Measurements from ENCODE around the gene USP40.

The USP40 gene

DNA sequence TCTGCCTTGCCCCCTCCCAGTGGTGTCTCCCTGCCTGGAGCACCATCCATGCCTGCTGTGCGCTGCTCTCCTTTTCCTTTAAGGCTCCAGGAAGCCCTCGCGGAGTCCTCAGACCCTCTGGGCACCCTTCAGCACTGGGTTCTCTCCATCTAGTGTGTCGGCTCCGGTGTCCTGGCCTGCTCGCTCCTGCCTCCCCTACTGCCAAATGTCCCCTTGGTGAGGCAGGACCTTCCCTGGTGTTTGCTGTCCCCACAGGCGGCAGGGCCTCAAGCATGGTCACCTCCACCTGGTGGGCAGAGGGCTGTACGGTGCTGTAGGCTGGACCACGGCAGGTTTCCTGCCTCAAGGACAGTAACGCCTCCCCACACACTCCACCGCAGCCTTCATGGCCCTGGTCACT, 122.1 kb downstream of the USP40 start:
- no peak overlapping the region for H2BK5ac ChIP-seq (ENCODE audit: low read length)
- no peak overlapping the region for H3K18ac ChIP-seq (ENCODE audit: low read length)
- no peaks in the 10 kb centered on the region for H3K79me1 ChIP-seq (ENCODE audit: low read length)
- no peak overlapping the region for H3K4ac ChIP-seq (ENCODE audit: low read depth, low read length)
- H4K5ac ChIP-seq (ENCODE audit: low read length), result no peak overlapping the region
- H2BK120ac ChIP-seq (ENCODE audit: low read depth, low read length), result no peak overlapping the region
- WGBS (ENCODE audit: extremely low coverage, insufficient coverage, low lambda C conversion rate), result no CpG with 5 or more reads among the region's 11 CpGs
- H2AK5ac ChIP-seq (ENCODE audit: low read length), result no peak overlapping the region
- H3K23ac ChIP-seq (ENCODE audit: low read length), result no peak overlapping the region
- H3K27me3 ChIP-seq (ENCODE audit: insufficient read depth, low read length, poor library complexity), result no peaks in the 10 kb centered on the region
- H2BK15ac ChIP-seq (replicated peaks; ENCODE audit: low read depth), result no peak overlapping the region
- no peak overlapping the region for H3K9ac ChIP-seq (ENCODE audit: low read length)
- no peak overlapping the region for H3K4me3 ChIP-seq (ENCODE audit: low read length)
- no peak overlapping the region for H3K4me2 ChIP-seq (ENCODE audit: low read length)
- no peak overlapping the region for H3K27ac ChIP-seq (ENCODE audit: low read depth, low read length)
- no peak for DNase-seq
- H4K8ac ChIP-seq (ENCODE audit: low read depth, low read length), result no peak overlapping the region
- peaks cover 2% of the 10 kb centered on the region for H3K36me3 ChIP-seq (ENCODE audit: control insufficient read depth, insufficient read depth, low read length)
- no peaks in the 10 kb centered on the region for H3K79me2 ChIP-seq (ENCODE audit: control insufficient read depth, insufficient read depth, low read length)
- no peak overlapping the region for H3K56ac ChIP-seq (ENCODE audit: low read length)
- peaks cover 2% of the 10 kb centered on the region for H3K4me1 ChIP-seq (ENCODE audit: control insufficient read depth, low read depth, low read length)

DNA sequence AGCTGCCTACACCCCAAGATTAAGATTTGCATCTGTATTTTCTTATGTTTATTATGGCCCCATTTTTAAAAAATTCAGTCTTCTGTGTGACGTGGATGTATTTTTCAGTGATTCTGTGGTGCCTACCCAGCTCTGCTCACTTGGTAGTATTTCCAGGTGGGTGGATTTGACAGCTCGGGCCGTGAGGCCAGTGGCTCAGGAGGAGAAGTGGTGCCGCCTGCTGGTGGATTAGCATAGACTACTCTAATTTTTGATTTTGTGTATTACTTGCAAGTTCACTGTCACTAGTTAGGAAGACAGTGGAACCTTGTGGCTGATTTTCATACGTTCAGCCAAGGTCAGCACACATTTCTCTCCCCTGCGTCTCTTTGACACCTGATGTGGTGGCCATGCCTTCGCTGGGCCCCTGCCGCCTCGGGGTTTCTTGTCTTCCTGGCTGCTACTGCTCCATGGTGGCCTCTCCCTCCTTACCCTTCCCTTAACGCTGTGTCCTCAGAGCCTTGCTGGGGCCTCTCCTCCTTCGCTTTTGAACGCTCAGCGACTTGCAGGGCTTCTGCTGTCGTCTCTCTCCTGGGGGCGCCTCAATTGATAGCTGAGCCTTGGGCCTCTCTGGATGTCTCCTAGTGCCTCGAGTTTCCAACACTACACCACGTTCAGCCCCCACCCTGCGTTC, 122.9 kb downstream of the USP40 start:
- no peak overlapping the region for H4K8ac ChIP-seq (ENCODE audit: low read depth, low read length)
- peak; percentile 79 for DNase-seq
- H3K56ac ChIP-seq (ENCODE audit: low read length), result no peak overlapping the region
- no peak overlapping the region for H3K4me2 ChIP-seq (ENCODE audit: low read length)
- H3K79me2 ChIP-seq (ENCODE audit: control insufficient read depth, insufficient read depth, low read length), result no peaks in the 10 kb centered on the region
- no peak overlapping the region for H4K5ac ChIP-seq (ENCODE audit: low read length)
- H3K4me1 ChIP-seq (ENCODE audit: control insufficient read depth, low read depth, low read length), result no peaks in the 10 kb centered on the region
- no CpG with 5 or more reads among the region's 18 CpGs for WGBS (ENCODE audit: extremely low coverage, insufficient coverage, low lambda C conversion rate)
- no peak overlapping the region for H3K27ac ChIP-seq (ENCODE audit: low read depth, low read length)
- no peak overlapping the region for H3K23ac ChIP-seq (ENCODE audit: low read length)
- no peak overlapping the region for H2BK15ac ChIP-seq (replicated peaks; ENCODE audit: low read depth)
- H3K9ac ChIP-seq (ENCODE audit: low read length), result no peak overlapping the region
- H2BK5ac ChIP-seq (ENCODE audit: low read length), result no peak overlapping the region
- H3K79me1 ChIP-seq (ENCODE audit: low read length), result no peaks in the 10 kb centered on the region
- no peaks in the 10 kb centered on the region for H3K27me3 ChIP-seq (ENCODE audit: insufficient read depth, low read length, poor library complexity)
- no peaks in the 10 kb centered on the region for H3K36me3 ChIP-seq (ENCODE audit: control insufficient read depth, insufficient read depth, low read length)
- H3K18ac ChIP-seq (ENCODE audit: low read length), result no peak overlapping the region
- no peak overlapping the region for H3K4ac ChIP-seq (ENCODE audit: low read depth, low read length)
- H2AK5ac ChIP-seq (ENCODE audit: low read length), result no peak overlapping the region
- no peak overlapping the region for H3K4me3 ChIP-seq (ENCODE audit: low read length)
- no peak overlapping the region for H2BK120ac ChIP-seq (ENCODE audit: low read depth, low read length)

DNA sequence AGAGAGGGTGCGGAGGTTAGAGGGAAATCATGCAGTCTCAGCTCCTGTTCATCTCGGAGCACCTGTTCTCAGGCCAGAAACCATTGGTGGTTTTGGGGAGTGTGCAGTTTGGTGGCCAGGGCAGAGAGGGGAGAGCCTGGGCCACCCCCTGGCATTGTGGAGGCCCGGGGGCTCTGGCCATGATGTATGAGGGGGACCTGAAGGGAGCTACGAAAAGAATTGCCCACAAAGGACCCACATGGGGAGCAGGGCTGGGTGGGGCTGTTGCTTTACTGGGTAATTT, 124.6 kb downstream of the USP40 start:
- Histone ChIP-seq H3K4me3 (ENCODE audit: low read length) (no peak overlapping the region), H3K9ac (ENCODE audit: low read length) (no peak overlapping the region), H4K8ac (ENCODE audit: low read depth, low read length) (no peak overlapping the region), H4K5ac (ENCODE audit: low read length) (no peak overlapping the region), H3K4ac (ENCODE audit: low read depth, low read length) (no peak overlapping the region), H2BK120ac (ENCODE audit: low read depth, low read length) (no peak overlapping the region), H3K36me3 (ENCODE audit: control insufficient read depth, insufficient read depth, low read length) (no peaks in the 10 kb centered on the region), H3K27ac (ENCODE audit: low read depth, low read length) (no peak overlapping the region), H3K27me3 (ENCODE audit: insufficient read depth, low read length, poor library complexity) (no peaks in the 10 kb centered on the region), H2BK15ac (replicated peaks; ENCODE audit: low read depth) (no peak overlapping the region), H2BK5ac (ENCODE audit: low read length) (no peak overlapping the region), H2AK5ac (ENCODE audit: low read length) (no peak overlapping the region), H3K4me2 (ENCODE audit: low read length) (no peak overlapping the region), H3K79me2 (ENCODE audit: control insufficient read depth, insufficient read depth, low read length) (no peaks in the 10 kb centered on the region), H3K56ac (ENCODE audit: low read length) (no peak overlapping the region), H3K23ac (ENCODE audit: low read length) (no peak overlapping the region), H3K18ac (ENCODE audit: low read length) (no peak overlapping the region), H3K79me1 (ENCODE audit: low read length) (no peaks in the 10 kb centered on the region), H3K4me1 (ENCODE audit: control insufficient read depth, low read depth, low read length) (no peaks in the 10 kb centered on the region)
- no CpG with 5 or more reads among the region's 4 CpGs for WGBS (ENCODE audit: extremely low coverage, insufficient coverage, low lambda C conversion rate)
- DNase-seq, result no peak

DNA sequence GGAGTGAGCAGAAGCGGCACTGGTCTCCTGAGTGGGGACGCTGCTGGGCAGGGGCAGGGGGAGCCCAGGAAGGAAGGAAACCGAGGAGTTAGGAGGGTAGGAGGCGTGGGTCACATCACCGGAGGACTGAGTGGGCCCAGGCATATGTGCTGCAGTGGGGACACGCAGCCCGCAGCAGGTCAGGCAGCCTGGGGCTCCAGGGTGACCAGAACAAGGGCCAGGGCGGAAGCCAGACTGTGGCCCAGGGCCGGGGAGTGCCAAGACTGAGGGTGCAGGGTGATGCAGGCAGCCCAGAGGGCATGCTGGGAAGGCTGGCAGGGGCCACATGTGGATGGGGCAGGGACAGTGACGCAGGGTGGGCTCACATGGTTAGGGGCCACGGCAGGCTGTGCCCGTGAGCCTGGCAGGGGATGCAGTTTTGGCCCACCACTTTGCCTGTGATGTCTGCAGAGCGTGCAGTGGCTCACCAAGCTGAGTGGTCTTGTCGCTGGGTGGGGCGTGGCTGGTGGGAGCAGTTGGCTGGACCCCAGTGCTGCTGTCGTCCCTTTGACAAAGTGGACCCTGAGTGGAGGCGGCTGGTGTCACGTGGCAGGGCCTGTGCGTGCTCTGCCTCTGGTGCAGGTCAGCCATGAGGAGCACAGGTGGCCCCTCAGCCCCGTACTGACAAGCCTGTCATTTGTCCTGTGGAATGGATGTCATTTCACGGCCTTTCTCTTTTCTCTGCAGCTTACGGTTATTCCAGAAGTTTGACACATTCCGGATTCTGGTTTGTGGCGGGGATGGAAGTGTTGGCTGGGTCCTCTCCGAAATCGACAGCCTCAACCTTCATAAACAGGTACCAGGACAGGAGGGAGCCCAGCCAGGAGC, 125.2 kb downstream of the USP40 start:
- no peak overlapping the region for H3K56ac ChIP-seq (ENCODE audit: low read length)
- no peak overlapping the region for H4K5ac ChIP-seq (ENCODE audit: low read length)
- no peak overlapping the region for H4K8ac ChIP-seq (ENCODE audit: low read depth, low read length)
- no peak overlapping the region for H2BK120ac ChIP-seq (ENCODE audit: low read depth, low read length)
- no peak overlapping the region for H3K4ac ChIP-seq (ENCODE audit: low read depth, low read length)
- no peak overlapping the region for H3K9ac ChIP-seq (ENCODE audit: low read length)
- no peak overlapping the region for H3K27ac ChIP-seq (ENCODE audit: low read depth, low read length)
- H2BK5ac ChIP-seq (ENCODE audit: low read length), result no peak overlapping the region
- H3K36me3 ChIP-seq (ENCODE audit: control insufficient read depth, insufficient read depth, low read length), result no peaks in the 10 kb centered on the region
- no CpG with 5 or more reads among the region's 26 CpGs for WGBS (ENCODE audit: extremely low coverage, insufficient coverage, low lambda C conversion rate)
- H3K4me2 ChIP-seq (ENCODE audit: low read length), result no peak overlapping the region
- no peak overlapping the region for H2BK15ac ChIP-seq (replicated peaks; ENCODE audit: low read depth)
- DNase-seq, result no peak
- H3K4me1 ChIP-seq (ENCODE audit: control insufficient read depth, low read depth, low read length), result no peaks in the 10 kb centered on the region
- H3K79me1 ChIP-seq (ENCODE audit: low read length), result no peaks in the 10 kb centered on the region
- H3K79me2 ChIP-seq (ENCODE audit: control insufficient read depth, insufficient read depth, low read length), result no peaks in the 10 kb centered on the region
- no peak overlapping the region for H2AK5ac ChIP-seq (ENCODE audit: low read length)
- H3K27me3 ChIP-seq (ENCODE audit: insufficient read depth, low read length, poor library complexity), result no peaks in the 10 kb centered on the region
- no peak overlapping the region for H3K4me3 ChIP-seq (ENCODE audit: low read length)
- H3K23ac ChIP-seq (ENCODE audit: low read length), result no peak overlapping the region
- no peak overlapping the region for H3K18ac ChIP-seq (ENCODE audit: low read length)

DNA sequence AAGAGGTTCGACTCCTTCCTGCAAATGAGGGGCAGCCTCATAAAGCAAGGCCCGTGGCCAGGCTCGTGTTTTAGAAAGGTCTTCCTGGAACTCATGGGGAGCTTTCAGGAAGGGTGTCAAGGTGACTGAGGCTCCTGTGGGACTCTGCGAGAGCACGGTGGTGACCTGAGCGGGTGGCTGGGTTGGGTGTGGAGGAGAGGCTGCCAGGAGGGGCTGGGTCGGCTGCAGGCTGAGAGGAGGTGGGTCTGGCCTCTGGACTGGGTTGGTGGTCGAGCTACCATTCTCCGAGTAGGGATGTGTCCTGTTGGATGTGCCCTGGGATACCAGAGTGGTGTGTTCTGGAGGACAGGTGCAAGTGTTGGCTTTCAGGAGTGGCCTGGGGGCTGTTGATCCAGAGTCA, 125.9 kb downstream of the USP40 start:
- Histone ChIP-seq H3K79me1 (ENCODE audit: low read length) (no peaks in the 10 kb centered on the region), H3K56ac (ENCODE audit: low read length) (no peak overlapping the region), H3K27me3 (ENCODE audit: insufficient read depth, low read length, poor library complexity) (no peaks in the 10 kb centered on the region), H3K27ac (ENCODE audit: low read depth, low read length) (no peak overlapping the region), H3K4me1 (ENCODE audit: control insufficient read depth, low read depth, low read length) (no peaks in the 10 kb centered on the region), H3K79me2 (ENCODE audit: control insufficient read depth, insufficient read depth, low read length) (no peaks in the 10 kb centered on the region), H2BK5ac (ENCODE audit: low read length) (no peak overlapping the region), H3K4me2 (ENCODE audit: low read length) (no peak overlapping the region), H3K18ac (ENCODE audit: low read length) (no peak overlapping the region), H4K5ac (ENCODE audit: low read length) (no peak overlapping the region), H3K4me3 (ENCODE audit: low read length) (no peak overlapping the region), H3K23ac (ENCODE audit: low read length) (no peak overlapping the region), H3K9ac (ENCODE audit: low read length) (no peak overlapping the region), H2BK15ac (replicated peaks; ENCODE audit: low read depth) (no peak overlapping the region), H2AK5ac (ENCODE audit: low read length) (no peak overlapping the region), H2BK120ac (ENCODE audit: low read depth, low read length) (no peak overlapping the region), H4K8ac (ENCODE audit: low read depth, low read length) (no peak overlapping the region), H3K36me3 (ENCODE audit: control insufficient read depth, insufficient read depth, low read length) (no peaks in the 10 kb centered on the region), H3K4ac (ENCODE audit: low read depth, low read length) (no peak overlapping the region)
- no CpG with 5 or more reads among the region's 9 CpGs for WGBS (ENCODE audit: extremely low coverage, insufficient coverage, low lambda C conversion rate)
- no peak for DNase-seq

All from mesendoderm (in vitro differentiated cells).